Calu3 (cell line): ENCODE data around the gene ESYT3. TPM values are rescaled to one million over a fixed set of nuclear protein-coding genes. Genes with fewer than 3 reads are reported as not detected.
"Not testable (repeated sequence)": the region's sequence is repeated elsewhere in the genome, so short reads cannot be mapped to it uniquely, and the experiment has no call there.

Experiments used
- BruUV-seq: library from RNA; stranded (reverse); fragments of 400-500 nt; replicated peaks from 2 replicates; lab custom pipeline; 2021; lab: Mats Ljungman, UMichigan
- CTCF ChIA-PET: fragments of 300-600 bp; sonication (Branson Sonifier 250); formaldehyde crosslinking; loops from one replicate; lab custom pipeline; 2022; ENCODE audit warnings: antibody characterized with exemption; lab: Charles Lee
- DNase-seq: peaks from one replicate; pipeline ENCODE4 v3.0.0; 2022
- H3K27ac Mint-ChIP-seq: one replicate; pipeline ENCODE4 v1.8.0; 2022; ENCODE audit warnings: mixed read lengths; ENCODE audit not compliant: unreplicated experiment
- H3K27me3 Mint-ChIP-seq: one replicate; pipeline ENCODE4 v1.8.0; 2022; ENCODE audit warnings: mixed read lengths; ENCODE audit not compliant: unreplicated experiment
- H3K36me3 Mint-ChIP-seq: one replicate; pipeline ENCODE4 v1.8.0; 2022; ENCODE audit warnings: mild to moderate bottlenecking, moderate library complexity, mixed read lengths; ENCODE audit not compliant: insufficient read depth, unreplicated experiment
- H3K4me1 Mint-ChIP-seq: one replicate; pipeline ENCODE4 v1.8.0; 2022; ENCODE audit warnings: mild to moderate bottlenecking, low read depth, mixed read lengths; ENCODE audit not compliant: unreplicated experiment
- H3K4me3 Mint-ChIP-seq: one replicate; pipeline ENCODE4 v1.8.0; 2022; ENCODE audit warnings: mild to moderate bottlenecking, low read depth, moderate library complexity, mixed read lengths; ENCODE audit not compliant: unreplicated experiment
- H3K9me3 Mint-ChIP-seq: one replicate; pipeline ENCODE4 v1.8.0; 2022; ENCODE audit warnings: low read depth, mixed read lengths; ENCODE audit not compliant: unreplicated experiment
- CTCF ChIP-seq: fragments of 200-600 bp; IDR thresholded peaks from one replicate; pipeline ENCODE4 v1.8.0; 2022; ENCODE audit warnings: antibody characterized with exemption; ENCODE audit not compliant: unreplicated experiment
- intact Hi-C: fragments of 100-400 bp; cut with micrococcal nuclease; formaldehyde crosslinking; loops from one replicate; pipeline ENCODE4 v1.10.0; 2022; ENCODE audit not compliant: unreplicated experiment
- total RNA-seq: library from RNA; stranded (reverse); gene quantifications from 2 replicates; pipeline ENCODE4 v1.2.3, GENCODE V29; 2022

ESYT3 gene
- total RNA-seq, 1 experiment from 2014 or later = 3.5 TPM

- H3K27me3 Mint-ChIP-seq = peaks cover 65% of the 10 kb centered on the region
- CTCF ChIA-PET = interaction anchor here (0.7 to 1.5 kb wide), 3 partner anchors 9 to 18 kb away, joined by 3 to 5 read pairs (median 4); no protein-coding TSS in a partner anchor
- no peak for DNase-seq
- no TSS peak for BruUV-seq
- no peak overlapping the region for H3K27ac Mint-ChIP-seq
- TF ChIP-seq CTCF = no peak
- H3K4me1 Mint-ChIP-seq = no peaks in the 10 kb centered on the region
- H3K4me3 Mint-ChIP-seq = no peak overlapping the region
- intact Hi-C loops = no loop called here
- no peaks in the 10 kb centered on the region for H3K9me3 Mint-ChIP-seq
- no peaks in the 10 kb centered on the region for H3K36me3 Mint-ChIP-seq
Observed at GRCh38 chr3:138408751-138409570, 25.5 kb upstream of the ESYT3 start.

GRCh38 chr3:138412821-138413551 is 21.4 kb upstream of the ESYT3 start:
- DNase-seq = no peak
- no peak for TF ChIP-seq CTCF
- Mint-ChIP-seq H3K9me3 (no peaks in the 10 kb centered on the region), H3K36me3 (no peaks in the 10 kb centered on the region), H3K27me3 (peaks cover 59% of the 10 kb centered on the region), H3K27ac (no peak overlapping the region), H3K4me3 (no peak overlapping the region), H3K4me1 (no peaks in the 10 kb centered on the region)
- intact Hi-C loops = no loop called here
- BruUV-seq = no TSS peak
- CTCF ChIA-PET = interaction anchor here (0.6 to 2.8 kb wide), 4 partner anchors 16 to 511 kb away, joined by 3 to 7 read pairs (median 4); no protein-coding TSS in a partner anchor

GRCh38 chr3:138416236-138416635 is 18.2 kb upstream of the ESYT3 start:
- BruUV-seq, H3K36me3 Mint-ChIP-seq, H3K4me1 Mint-ChIP-seq, H3K4me3 Mint-ChIP-seq, H3K27ac Mint-ChIP-seq, H3K9me3 Mint-ChIP-seq, DNase-seq: not testable (repeated sequence)
- peaks cover 73% of the 10 kb centered on the region for H3K27me3 Mint-ChIP-seq
- intact Hi-C loops = loop anchor here (2.0 to 5.0 kb wide), 3 partner anchors 46 to 177 kb away; no protein-coding TSS in a partner anchor
- CTCF ChIA-PET = interaction anchor here (2.8 kb wide), 1 partner anchor 507 kb away, joined by 7 read pairs; no protein-coding TSS in a partner anchor

- intact Hi-C loops = loop anchor here (1.0 to 5.0 kb wide), 4 partner anchors 45 to 505 kb away; no protein-coding TSS in a partner anchor
- TF ChIP-seq CTCF = peak; percentile 90
- peaks cover 59% of the 10 kb centered on the region for H3K27me3 Mint-ChIP-seq
- no peaks in the 10 kb centered on the region for H3K36me3 Mint-ChIP-seq
- no peaks in the 10 kb centered on the region for H3K4me1 Mint-ChIP-seq
- peak; percentile 94 for DNase-seq
- no peak overlapping the region for H3K27ac Mint-ChIP-seq
- CTCF ChIA-PET = interaction anchor here (0.6 to 2.8 kb wide), 18 partner anchors 9 to 562 kb away, joined by 3 to 40 read pairs (median 4); partner anchors contain the start of gene ESYT3
- no peak overlapping the region for H3K4me3 Mint-ChIP-seq
- BruUV-seq = no TSS peak
- no peaks in the 10 kb centered on the region for H3K9me3 Mint-ChIP-seq
Observed at GRCh38 chr3:138417559-138417982, 16.8 kb upstream of the ESYT3 start.
